ENCODE measurements around the gene CIB4.
"Not testable (repeated sequence)": the region's sequence is repeated elsewhere in the genome, so short reads cannot be mapped to it uniquely, and the experiment has no call there.

Gene CIB4

GRCh38 chr2:26666671-26667070, 25.5 kb upstream of the CIB4 start:
- Histone ChIP-seq H2AFZ (ENCODE audit: low read depth, low read length) (no peak overlapping the region), H3K4me1 (ENCODE audit: control insufficient read depth, insufficient read depth, low read depth, low read length) (no peaks in the 10 kb centered on the region), H2BK5ac (ENCODE audit: low read depth, low read length, poor library complexity, severe bottlenecking) (no peak overlapping the region), H3K79me1 (replicated peaks; ENCODE audit: low read length, poor library complexity, severe bottlenecking) (no peaks in the 10 kb centered on the region), H3K9ac (ENCODE audit: low read length) (no peak overlapping the region), H4K8ac (ENCODE audit: low read length) (no peak overlapping the region), H3K27me3 (ENCODE audit: control insufficient read depth in 1 of 2, insufficient read depth in 1 of 2, low read length in 2 of 2) (peaks cover 6 to 37% of the 10 kb centered on the region in 2 experiments), H4K91ac (ENCODE audit: low read length) (no peak overlapping the region), H2BK12ac (ENCODE audit: low read length in 2 of 2) (no peak overlapping the region), H2BK15ac (ENCODE audit: low read depth, poor library complexity, severe bottlenecking) (no peak overlapping the region), H2BK120ac (ENCODE audit: low read depth, low read length) (no peak overlapping the region), H3K4me3 (ENCODE audit: insufficient read depth in 1 of 2, low read depth in 1 of 2, low read length in 2 of 2) (no peak overlapping the region), H2AK5ac (ENCODE audit: low read length, severe bottlenecking) (no peak overlapping the region), H3K36me3 (ENCODE audit: control insufficient read depth in 1 of 2, insufficient read depth in 2 of 2, low read depth in 1 of 2, low read length in 2 of 2) (no peaks in the 10 kb centered on the region), H3K18ac (ENCODE audit: low read depth in 1 of 2, low read length in 2 of 2) (no peak overlapping the region), H3K9me3 (ENCODE audit: control insufficient read depth, low read length) (peaks cover 3% of the 10 kb centered on the region), H3K4ac (ENCODE audit: low read depth in 1 of 2, low read length in 2 of 2) (no peak overlapping the region), H3K23ac (ENCODE audit: low read length in 2 of 2) (no peak overlapping the region), H3K4me2 (ENCODE audit: low read length, poor library complexity, severe bottlenecking) (no peak overlapping the region), H3K27ac (ENCODE audit: low read length, poor library complexity, severe bottlenecking) (no peak overlapping the region), H3K14ac (ENCODE audit: low read length in 2 of 2) (no peak overlapping the region)
- DNase-seq, result no peak
- 72% methylated on average over 2 of the region's 2 CpGs for WGBS

GRCh38 chr2:26665296-26665695, 24.1 kb upstream of the CIB4 start:
- not testable (repeated sequence) for H2BK12ac ChIP-seq (ENCODE audit: low read length in 2 of 2); H3K27ac ChIP-seq (ENCODE audit: low read length, poor library complexity, severe bottlenecking); H3K23ac ChIP-seq (ENCODE audit: low read length in 2 of 2); H2AFZ ChIP-seq (ENCODE audit: low read depth, low read length); H3K4me3 ChIP-seq (ENCODE audit: insufficient read depth in 1 of 2, low read depth in 1 of 2, low read length in 2 of 2); H3K79me1 ChIP-seq (replicated peaks; ENCODE audit: low read length, poor library complexity, severe bottlenecking); H3K4me1 ChIP-seq (ENCODE audit: control insufficient read depth, insufficient read depth, low read depth, low read length); H2BK120ac ChIP-seq (ENCODE audit: low read depth, low read length); DNase-seq; H2AK5ac ChIP-seq (ENCODE audit: low read length, severe bottlenecking); H3K4me2 ChIP-seq (ENCODE audit: low read length, poor library complexity, severe bottlenecking); H4K8ac ChIP-seq (ENCODE audit: low read length); H3K14ac ChIP-seq (ENCODE audit: low read length in 2 of 2); H2BK5ac ChIP-seq (ENCODE audit: low read depth, low read length, poor library complexity, severe bottlenecking); H3K36me3 ChIP-seq (ENCODE audit: control insufficient read depth in 1 of 2, insufficient read depth in 2 of 2, low read depth in 1 of 2, low read length in 2 of 2); H4K91ac ChIP-seq (ENCODE audit: low read length); H3K4ac ChIP-seq (ENCODE audit: low read depth in 1 of 2, low read length in 2 of 2); H2BK15ac ChIP-seq (ENCODE audit: low read depth, poor library complexity, severe bottlenecking); H3K18ac ChIP-seq (ENCODE audit: low read depth in 1 of 2, low read length in 2 of 2); H3K9ac ChIP-seq (ENCODE audit: low read length); H3K9me3 ChIP-seq (ENCODE audit: control insufficient read depth, low read length)
- H3K27me3 ChIP-seq (ENCODE audit: control insufficient read depth in 1 of 2, insufficient read depth in 1 of 2, low read length in 2 of 2), result peaks cover 3 to 24% of the 10 kb centered on the region in 2 experiments
- 96% methylated on average over 11 of the region's 21 CpGs for WGBS

- WGBS, result 94% methylated on average over 1 of the region's 1 CpG
- H4K8ac ChIP-seq (ENCODE audit: low read length), result no peak overlapping the region
Observed at GRCh38 chr2:26660363-26660962, 19.3 kb upstream of the CIB4 start.

GRCh38 chr2:26658691-26659346, 17.7 kb upstream of the CIB4 start:
- Histone ChIP-seq H2BK15ac (ENCODE audit: low read depth, poor library complexity, severe bottlenecking) (no peak overlapping the region), H3K79me1 (replicated peaks; ENCODE audit: low read length, poor library complexity, severe bottlenecking) (no peaks in the 10 kb centered on the region), H4K8ac (ENCODE audit: low read length) (no peak overlapping the region), H2BK5ac (ENCODE audit: low read depth, low read length, poor library complexity, severe bottlenecking) (no peak overlapping the region), H3K18ac (ENCODE audit: low read depth in 1 of 2, low read length in 2 of 2) (no peak overlapping the region), H3K14ac (ENCODE audit: low read length in 2 of 2) (no peak overlapping the region), H3K4me2 (ENCODE audit: low read length, poor library complexity, severe bottlenecking) (no peak overlapping the region), H2BK120ac (ENCODE audit: low read depth, low read length) (no peak overlapping the region), H2AK5ac (ENCODE audit: low read length, severe bottlenecking) (no peak overlapping the region), H4K91ac (ENCODE audit: low read length) (no peak overlapping the region), H3K27me3 (ENCODE audit: control insufficient read depth in 1 of 2, insufficient read depth in 1 of 2, low read length in 2 of 2) (peaks cover 3 to 21% of the 10 kb centered on the region in 2 experiments), H2AFZ (ENCODE audit: low read depth, low read length) (no peak overlapping the region), H3K9me3 (ENCODE audit: control insufficient read depth, low read length) (peaks cover 16% of the 10 kb centered on the region), H3K4me3 (ENCODE audit: insufficient read depth in 1 of 2, low read depth in 1 of 2, low read length in 2 of 2) (no peak overlapping the region), H3K27ac (ENCODE audit: low read length, poor library complexity, severe bottlenecking) (no peak overlapping the region), H3K36me3 (ENCODE audit: control insufficient read depth in 1 of 2, insufficient read depth in 2 of 2, low read depth in 1 of 2, low read length in 2 of 2) (no peaks in the 10 kb centered on the region), H3K4ac (ENCODE audit: low read depth in 1 of 2, low read length in 2 of 2) (no peak overlapping the region), H3K4me1 (ENCODE audit: control insufficient read depth, insufficient read depth, low read depth, low read length) (no peaks in the 10 kb centered on the region), H2BK12ac (ENCODE audit: low read length in 2 of 2) (no peak overlapping the region), H3K23ac (ENCODE audit: low read length in 2 of 2) (no peak overlapping the region), H3K9ac (ENCODE audit: low read length) (no peak overlapping the region)
- DNase-seq, result no peak
- 40% methylated on average over 6 of the region's 6 CpGs for WGBS

More at GRCh38 chr2:26660363-26660962, 19.3 kb upstream of the CIB4 start:
- Histone ChIP-seq H2AFZ (ENCODE audit: low read depth, low read length) (no peak overlapping the region), H2AK5ac (ENCODE audit: low read length, severe bottlenecking) (no peak overlapping the region), H3K9me3 (ENCODE audit: control insufficient read depth, low read length) (peaks cover 16% of the 10 kb centered on the region), H3K14ac (ENCODE audit: low read length in 2 of 2) (no peak overlapping the region), H3K79me1 (replicated peaks; ENCODE audit: low read length, poor library complexity, severe bottlenecking) (no peaks in the 10 kb centered on the region), H3K23ac (ENCODE audit: low read length in 2 of 2) (no peak overlapping the region), H2BK12ac (ENCODE audit: low read length in 2 of 2) (no peak overlapping the region), H3K4me1 (ENCODE audit: control insufficient read depth, insufficient read depth, low read depth, low read length) (no peaks in the 10 kb centered on the region), H3K27ac (ENCODE audit: low read length, poor library complexity, severe bottlenecking) (no peak overlapping the region), H2BK5ac (ENCODE audit: low read depth, low read length, poor library complexity, severe bottlenecking) (no peak overlapping the region), H4K91ac (ENCODE audit: low read length) (no peak overlapping the region), H3K4me2 (ENCODE audit: low read length, poor library complexity, severe bottlenecking) (no peak overlapping the region), H3K9ac (ENCODE audit: low read length) (no peak overlapping the region), H3K4ac (ENCODE audit: low read depth in 1 of 2, low read length in 2 of 2) (no peak overlapping the region), H2BK15ac (ENCODE audit: low read depth, poor library complexity, severe bottlenecking) (no peak overlapping the region), H3K27me3 (ENCODE audit: control insufficient read depth in 1 of 2, insufficient read depth in 1 of 2, low read length in 2 of 2) (peaks cover 3 to 11% of the 10 kb centered on the region in 2 experiments), H3K36me3 (ENCODE audit: control insufficient read depth in 1 of 2, insufficient read depth in 2 of 2, low read depth in 1 of 2, low read length in 2 of 2) (no peaks in the 10 kb centered on the region), H3K18ac (ENCODE audit: low read depth in 1 of 2, low read length in 2 of 2) (no peak overlapping the region), H3K4me3 (ENCODE audit: insufficient read depth in 1 of 2, low read depth in 1 of 2, low read length in 2 of 2) (no peak overlapping the region), H2BK120ac (ENCODE audit: low read depth, low read length) (no peak overlapping the region)
- DNase-seq, result no peak
